ENCODE measurements around the gene SCAF1.
A peak's percentile ranks its signal among the peaks of the same experiment; 100 is the strongest.

Gene SCAF1

GRCh38 chr19:49686503-49687088 lies 44.6 kb downstream of the SCAF1 start:
- DNase-seq = no peak

- no peak for DNase-seq
Measured at GRCh38 chr19:49687150-49687549, 45.1 kb downstream of the SCAF1 start.

GRCh38 chr19:49687566-49688316 lies 45.7 kb downstream of the SCAF1 start:
- DNase-seq = peak; percentile 51

GRCh38 chr19:49688531-49689132 lies 46.6 kb downstream of the SCAF1 start:
- no peak for DNase-seq

DNA sequence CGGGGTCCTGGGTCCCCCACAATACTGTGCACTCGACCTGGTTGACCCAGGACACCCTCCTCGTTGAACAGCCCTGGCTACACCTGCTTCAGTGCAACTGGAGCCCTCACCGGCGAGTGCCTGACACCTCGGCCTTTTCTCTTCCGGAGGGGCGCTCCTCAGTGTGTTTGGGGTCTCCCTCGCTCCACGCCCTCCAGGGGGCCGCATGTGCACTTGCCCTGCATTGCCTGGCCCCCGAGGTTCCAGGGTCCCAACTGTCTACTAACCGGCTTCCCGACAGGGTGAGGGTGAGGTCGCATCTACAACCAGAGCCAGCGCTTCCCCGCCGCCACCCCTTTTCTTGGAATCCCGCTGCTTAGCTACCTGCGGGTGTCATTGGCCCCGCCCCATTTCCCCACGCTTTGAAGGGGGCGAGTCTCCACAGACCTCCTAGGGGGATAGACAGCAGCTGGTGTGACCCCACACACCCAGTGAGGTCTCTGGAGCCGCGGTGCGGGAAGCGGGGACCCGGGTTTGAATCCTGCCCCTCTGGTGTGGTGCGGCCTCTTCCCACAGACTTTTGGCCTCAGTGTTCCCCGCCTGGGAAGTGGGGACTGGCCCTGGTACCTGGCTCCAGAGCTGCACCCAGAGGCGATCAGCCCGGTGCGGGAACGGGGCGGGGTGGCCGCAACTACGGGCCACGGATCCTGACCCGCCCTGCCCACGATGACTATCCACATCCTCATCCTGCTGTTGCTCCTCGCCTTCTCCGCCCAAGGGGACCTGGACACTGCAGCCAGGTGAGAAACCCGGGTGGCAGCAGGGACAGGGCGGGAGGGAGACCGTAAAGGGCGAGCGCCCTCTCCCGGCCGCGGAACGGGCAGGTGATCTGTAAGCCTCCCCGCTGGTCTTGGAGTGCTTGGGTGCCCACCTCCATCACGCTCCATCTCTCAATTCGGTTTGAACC lies 47.4 kb downstream of the SCAF1 start, which contains the start of gene ADM5:
Gene ADM5, plus strand, starts transcription at position 462 of the 946 bp plus-strand sequence. Its CDS starts 244 bp downstream, at position 706.
- peak; percentile 36 for DNase-seq

- DNase-seq = peak; percentile 32
Measured at GRCh38 chr19:49690079-49690655, 48.2 kb downstream of the SCAF1 start.

DNA sequence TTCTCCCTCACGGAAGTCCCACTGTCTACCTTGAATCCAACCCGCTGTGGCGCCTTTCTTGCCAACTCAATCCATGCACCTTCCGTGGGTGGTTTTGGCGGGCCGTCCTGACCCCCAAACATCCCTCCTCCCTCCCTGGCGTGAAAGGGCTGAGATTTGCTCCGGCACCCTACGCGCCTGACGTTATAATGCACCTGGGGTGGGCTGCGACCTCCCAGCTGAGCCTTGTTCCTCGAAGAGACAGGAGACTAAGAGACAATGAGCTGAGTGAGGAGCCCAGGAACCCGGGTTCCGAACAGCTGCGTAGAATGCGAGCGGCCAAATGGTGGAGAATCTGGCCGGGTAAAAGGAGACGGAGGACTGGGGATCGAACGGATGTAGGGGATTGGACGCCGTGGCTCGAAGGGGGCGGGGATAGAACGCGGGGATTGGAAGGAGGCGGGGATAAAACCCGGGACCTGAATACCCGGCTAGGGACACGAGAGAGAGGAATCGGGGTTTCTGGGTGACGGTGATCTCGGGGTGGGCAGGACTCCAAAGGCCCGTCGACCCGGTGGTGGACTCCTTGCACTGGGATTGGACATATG lies 48.7 kb downstream of the SCAF1 start, which contains the start of gene CPT1C:
Gene CPT1C, plus strand, starts transcription at position 461 of the 587 bp plus-strand sequence. CDS start 1,137 bp downstream, outside the sequence.
- peak; percentile 95 for DNase-seq

DNA sequence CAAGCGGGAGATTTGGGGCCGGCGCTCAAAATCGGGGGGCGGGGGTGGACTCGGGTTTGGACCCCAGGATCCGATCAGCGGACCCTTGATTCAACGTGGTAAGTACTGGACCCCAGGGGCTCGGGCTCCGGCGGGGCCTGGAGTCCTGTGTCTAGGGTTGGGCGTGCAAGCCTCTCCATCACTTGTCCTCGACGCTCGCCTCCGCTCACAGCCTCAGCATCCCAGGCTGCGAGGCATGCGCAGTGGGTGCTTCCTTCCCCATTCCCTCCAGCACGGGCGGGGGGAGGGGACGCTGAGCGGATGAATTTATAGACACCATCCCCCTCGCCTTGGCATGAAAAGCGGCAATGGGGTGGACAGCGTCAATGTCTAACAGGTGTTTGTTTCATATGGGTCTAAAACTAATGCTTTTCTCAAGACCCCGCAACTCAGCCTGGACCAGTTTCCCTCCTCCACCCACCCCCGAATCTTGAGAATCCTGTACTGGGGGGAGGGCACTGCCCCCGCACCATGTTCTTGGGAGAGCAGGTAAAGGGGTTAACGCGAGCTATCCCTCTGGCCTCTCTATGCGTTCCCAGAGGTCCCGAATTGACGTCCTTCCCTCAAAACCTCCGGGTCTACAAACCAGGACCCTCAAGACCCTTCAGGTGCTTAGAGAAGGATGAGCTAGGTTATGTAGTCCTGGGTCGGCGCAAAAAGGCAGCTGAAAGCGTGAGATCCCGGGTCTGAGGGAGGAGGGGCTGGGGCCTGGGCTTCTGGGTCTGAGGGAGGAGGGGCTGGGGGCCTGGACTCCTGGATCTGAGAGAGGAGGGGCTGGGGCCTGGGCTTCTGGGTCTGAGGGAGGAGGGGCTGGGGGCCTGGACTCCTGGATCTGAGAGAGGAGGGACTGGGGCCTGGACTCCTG lies 49.5 kb downstream of the SCAF1 start:
- peak; percentile 85 for DNase-seq

GRCh38 chr19:49692147-49692506 lies 50.1 kb downstream of the SCAF1 start:
- no peak for DNase-seq

GRCh38 chr19:49696115-49696514 lies 54.1 kb downstream of the SCAF1 start:
- no peak for DNase-seq

GRCh38 chr19:49696865-49697264 lies 54.9 kb downstream of the SCAF1 start:
- no peak for DNase-seq

GRCh38 chr19:49699364-49699763 lies 57.4 kb downstream of the SCAF1 start:
- no peak for DNase-seq

- DNase-seq = no peak
Measured at GRCh38 chr19:49700563-49700962, 58.6 kb downstream of the SCAF1 start.

GRCh38 chr19:49701271-49701786 lies 59.3 kb downstream of the SCAF1 start:
- DNase-seq = no peak

DNA sequence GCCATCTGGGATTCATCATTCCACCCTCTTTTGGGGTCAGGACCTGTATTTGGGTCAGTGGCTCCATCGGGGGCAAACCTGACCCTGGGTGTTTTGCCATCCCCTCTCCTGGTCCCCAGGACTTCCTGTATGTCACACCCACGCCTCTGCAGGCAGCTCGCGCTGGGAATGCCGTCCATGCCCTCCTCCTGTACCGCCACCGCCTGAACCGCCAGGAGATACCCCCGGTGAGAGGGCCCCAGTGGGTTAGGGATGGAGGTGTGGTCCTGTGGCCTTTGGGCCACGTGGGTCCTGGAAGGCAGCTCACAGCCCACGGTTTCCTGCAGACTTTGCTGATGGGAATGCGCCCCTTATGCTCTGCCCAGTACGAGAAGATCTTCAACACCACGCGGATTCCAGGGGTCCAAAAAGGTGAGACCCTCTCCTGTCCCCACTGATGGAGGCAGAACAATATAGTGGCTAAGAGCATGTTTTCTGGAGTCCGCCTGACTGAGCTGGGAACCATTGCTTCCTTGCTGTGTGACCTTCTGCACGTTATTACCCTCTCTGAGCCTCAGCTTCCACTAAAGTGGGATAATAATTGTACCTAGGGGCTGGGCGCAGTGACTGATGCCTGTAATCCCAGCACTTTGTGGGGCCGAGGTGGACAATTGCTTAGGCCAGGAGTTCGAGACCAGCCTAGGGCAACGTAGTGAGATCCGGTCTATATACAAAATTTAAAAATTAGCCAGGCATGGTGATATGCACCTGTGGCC lies 63.1 kb downstream of the SCAF1 start:
- no peak for DNase-seq

DNA sequence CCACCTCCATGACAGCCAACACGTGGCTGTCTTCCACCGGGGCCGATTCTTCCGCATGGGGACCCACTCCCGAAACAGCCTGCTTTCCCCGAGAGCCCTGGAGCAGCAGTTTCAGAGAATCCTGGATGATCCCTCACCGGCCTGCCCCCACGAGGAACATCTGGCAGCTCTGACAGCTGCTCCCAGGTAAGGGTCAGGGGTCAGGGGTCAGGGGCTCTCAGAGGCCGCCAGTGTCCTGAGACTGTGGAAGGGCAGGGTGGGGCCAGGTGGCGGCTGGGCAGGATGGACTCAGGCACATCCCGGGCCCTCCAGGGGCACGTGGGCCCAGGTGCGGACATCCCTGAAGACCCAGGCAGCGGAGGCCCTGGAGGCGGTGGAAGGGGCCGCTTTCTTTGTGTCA lies 63.9 kb downstream of the SCAF1 start:
- DNase-seq = no peak

Data from EL (cell line).